ENCODE measurements around the gene ZNF57. TPM values are rescaled to one million over a fixed set of nuclear protein-coding genes. Genes with fewer than 3 reads are reported as not detected.
A peak's percentile ranks its signal among the peaks of the same experiment; 100 is the strongest.

ZNF57 gene
- polyA plus RNA-seq, 1 of the 3 experiments (the other 2 are of a cell fraction), result 2.1 TPM

GRCh38 chr19:2962018-2962670 lies 61.4 kb downstream of the ZNF57 start:
- CTCF ChIA-PET, result interaction anchor here (0.6 to 10.7 kb wide), 45 partner anchors 8 to 342 kb away, joined by 3 to 154 read pairs (median 4); partner anchors contain the start of gene NCLN
- Histone ChIP-seq H2AFZ (ENCODE audit: low read depth) (peak overlapping the region; percentile 70; the same call in 1 of the 2 replicates), H3K4me2 (no peak overlapping the region)

More at GRCh38 chr19:2962018-2962670, 61.4 kb downstream of the ZNF57 start:
- WGBS (ENCODE audit: low lambda C conversion rate), result 31% methylated on average over 17 of the region's 17 CpGs
- Histone ChIP-seq H3F3A (replicated peaks; ENCODE audit: insufficient read depth) (no peaks in the 10 kb centered on the region), H3K79me2 (ENCODE audit: insufficient read depth) (no peaks in the 10 kb centered on the region), H3K36me3 (replicated peaks in 1 of 2; ENCODE audit: control insufficient read depth in 1 of 2, insufficient read depth in 2 of 2, low read length in 1 of 2) (no peaks in the 10 kb centered on the region), H3K27me3 (ENCODE audit: insufficient read depth) (0 out of 2 replicates have a peak, but pooled peaks cover 3% of the 10 kb centered on the region), H3K4me3 (ENCODE audit: low read depth in 2 of 2, low read length in 1 of 2) (peak overlapping the region in 1 of 2 experiments; percentile 37; a peak in 1 of 4 replicates), H3K27ac (ENCODE audit: low read depth in 2 of 2, low read length in 1 of 2) (no peak overlapping the region), H3K4me1 (ENCODE audit: control insufficient read depth in 1 of 2, insufficient read depth in 2 of 2, low read depth in 1 of 2, low read length in 1 of 2) (no peaks in the 10 kb centered on the region), H4K20me1 (ENCODE audit: insufficient read depth) (no peaks in the 10 kb centered on the region), H3K9ac (no peak overlapping the region), H3K9me2 (no peaks in the 10 kb centered on the region), H3K9me3 (no peaks in the 10 kb centered on the region)
- no peak for TF ChIP-seq NRF1 (IDR thresholded peaks at IDR 0.05; ENCODE audit: low read depth, low read length)
- no peak for TF ChIP-seq GATA2 (CRISPR knock-in tag; IDR thresholded peaks at IDR 0.05)
- peak; percentile 83 for TF ChIP-seq CTCF (IDR thresholded peaks at IDR 0.05)
- no peak for TF ChIP-seq USF1 (IDR thresholded peaks at IDR 0.05; ENCODE audit: borderline replicate concordance, low read depth)
- TF ChIP-seq SMC3 (IDR thresholded peaks at IDR 0.05; ENCODE audit: low read depth, low read length), result peak; percentile 71
- peak; percentile 94 for TF ChIP-seq RAD21 (IDR thresholded peaks at IDR 0.05; ENCODE audit: low read length)
- TF ChIP-seq FOXJ3 (CRISPR knock-in tag; IDR thresholded peaks at IDR 0.05), result no peak
- TF ChIP-seq RFX5 (IDR thresholded peaks at IDR 0.05; ENCODE audit: low read length), result 0 out of 2 replicates have a peak, but pooled peaks have one; percentile 18
- TF ChIP-seq ZBTB33 (IDR thresholded peaks at IDR 0.05; ENCODE audit: borderline replicate concordance, low read depth), result no peak
- DNase-seq, result peak; percentile 77
- POLR2A ChIA-PET, result interaction anchor here (0.6 to 1.3 kb wide), 3 partner anchors 11 to 99 kb away, joined by 3 to 5 read pairs (median 5); no protein-coding TSS in a partner anchor

All from SK-N-SH (cell line).